Immature natural killer cell (primary cell): ENCODE data around the gene SIX6. TPM values are rescaled to one million over a fixed set of nuclear protein-coding genes. Genes with fewer than 3 reads are reported as not detected.

Experiments
- DNase-seq, 3 donors: peaks; one replicate each; pipeline ENCODE4 v3.0.0; 2022; ENCODE audit warnings: mixed read lengths in 1 of 3
- H3K27ac Mint-ChIP-seq, 6 donors: one replicate each; pipeline ENCODE4 v1.8.0; 2020; ENCODE audit warnings: mixed read lengths in 6 of 6, mild to moderate bottlenecking in 5 of 6, inconsistent platforms in 4 of 6, moderate library complexity in 3 of 6
- H3K27me3 Mint-ChIP-seq, 3 donors: one replicate each; pipeline ENCODE4 v1.8.0; 2020 to 2021; ENCODE audit warnings: low read depth in 3 of 3, mild to moderate bottlenecking in 3 of 3, mixed read lengths in 3 of 3, moderate library complexity in 3 of 3, inconsistent platforms in 1 of 3
- H3K36me3 Mint-ChIP-seq, 3 donors: one replicate each; pipeline ENCODE4 v1.8.0; 2020; ENCODE audit warnings: mixed read lengths in 3 of 3, inconsistent platforms in 2 of 3, mild to moderate bottlenecking in 2 of 3
- H3K4me1 Mint-ChIP-seq, 2 donors: one replicate each; pipeline ENCODE4 v1.8.0; 2020; ENCODE audit warnings: inconsistent platforms in 2 of 2, mild to moderate bottlenecking in 2 of 2, mixed read lengths in 2 of 2, moderate library complexity in 1 of 2
- H3K4me3 Mint-ChIP-seq, 5 donors: one replicate each; pipeline ENCODE4 v1.8.0; 2020; ENCODE audit warnings: mild to moderate bottlenecking in 5 of 5, mixed read lengths in 5 of 5, inconsistent platforms in 3 of 5, moderate library complexity in 3 of 5
- H3K9me3 Mint-ChIP-seq, 6 donors: one replicate each; pipeline ENCODE4 v1.8.0; 2020; ENCODE audit warnings: mild to moderate bottlenecking in 6 of 6, mixed read lengths in 6 of 6, inconsistent platforms in 4 of 6, moderate library complexity in 3 of 6
- polyA plus RNA-seq, 3 donors: library from polyadenylated mRNA; unstranded; fragments of 300-500 nt; fragmentation: Illumina TruSeq; gene quantifications; one replicate each; pipeline ENCODE4 v1.2.3, GENCODE V29; 2021

SIX6 gene
- polyA plus RNA-seq, 3 donors from 2014 or later, result not detected

- DNase-seq, result no peak
- Mint-ChIP-seq H3K36me3 (no peaks in the 10 kb centered on the region), H3K9me3 (peaks cover 0 to 15% (median 5%) of the 10 kb centered on the region in 6 donors), H3K27ac (no peak overlapping the region), H3K4me3 (no peak overlapping the region), H3K27me3 (peaks cover 0 to 8% (median 1%) of the 10 kb centered on the region in 3 donors), H3K4me1 (no peaks in the 10 kb centered on the region)
Observed at GRCh38 chr14:60537663-60538062, 28.7 kb downstream of the SIX6 start.

- no peak for DNase-seq
- Mint-ChIP-seq H3K4me3 (no peak overlapping the region), H3K27me3 (peaks cover 4 to 10% (median 8%) of the 10 kb centered on the region in 3 donors), H3K27ac (no peak overlapping the region), H3K4me1 (no peaks in the 10 kb centered on the region), H3K9me3 (peaks cover 5 to 23% (median 12%) of the 10 kb centered on the region in 6 donors), H3K36me3 (peaks cover 0 to 3% (median 0%) of the 10 kb centered on the region in 3 donors)
Observed at GRCh38 chr14:60544659-60545058, 35.7 kb downstream of the SIX6 start.

- Mint-ChIP-seq H3K36me3 (no peaks in the 10 kb centered on the region), H3K27ac (no peak overlapping the region), H3K4me3 (no peak overlapping the region), H3K4me1 (no peaks in the 10 kb centered on the region), H3K9me3 (peaks cover 0 to 4% (median 0%) of the 10 kb centered on the region in 6 donors), H3K27me3 (peaks cover 0 to 8% (median 7%) of the 10 kb centered on the region in 3 donors)
- DNase-seq, result no peak
Observed at GRCh38 chr14:60553808-60554207, 44.9 kb downstream of the SIX6 start.

- Mint-ChIP-seq H3K4me3 (no peak overlapping the region), H3K9me3 (no peaks in the 10 kb centered on the region), H3K4me1 (no peaks in the 10 kb centered on the region), H3K27ac (no peak overlapping the region), H3K27me3 (peaks cover 0 to 3% (median 0%) of the 10 kb centered on the region in 3 donors), H3K36me3 (no peaks in the 10 kb centered on the region)
- no peak for DNase-seq
Observed at GRCh38 chr14:60561845-60562746, 53.1 kb downstream of the SIX6 start.

Other genes with a start within 250 kb of the SIX6 start
- gene C14orf39, start 23.1 kb upstream of the SIX6 start, polyA plus RNA-seq, result not detected
- not detected for gene SIX1, start 140.3 kb downstream of the SIX6 start, polyA plus RNA-seq
- gene SIX4, start 215.2 kb downstream of the SIX6 start, polyA plus RNA-seq, result not detected
- gene MNAT1, start 225.6 kb downstream of the SIX6 start, polyA plus RNA-seq, result 10 to 100 TPM; 18.7 to 30.8 (median 27.7) TPM